HG02678 (cell line): ENCODE data around the gene CHD5.

Experiments
- ATAC-seq: cut with Tn5 transposase; IDR thresholded peaks from one replicate; pipeline ENCODE4 v1.9.1; 2021; ENCODE audit warnings: mild to moderate bottlenecking, moderate library complexity; ENCODE audit not compliant: unreplicated experiment

Gene CHD5

GRCh38 chr1:6157132-6157527 is 23.0 kb downstream of the CHD5 start:
- no peak for ATAC-seq

- ATAC-seq, result no peak
Measured at GRCh38 chr1:6154525-6155319, 25.4 kb downstream of the CHD5 start.

DNA sequence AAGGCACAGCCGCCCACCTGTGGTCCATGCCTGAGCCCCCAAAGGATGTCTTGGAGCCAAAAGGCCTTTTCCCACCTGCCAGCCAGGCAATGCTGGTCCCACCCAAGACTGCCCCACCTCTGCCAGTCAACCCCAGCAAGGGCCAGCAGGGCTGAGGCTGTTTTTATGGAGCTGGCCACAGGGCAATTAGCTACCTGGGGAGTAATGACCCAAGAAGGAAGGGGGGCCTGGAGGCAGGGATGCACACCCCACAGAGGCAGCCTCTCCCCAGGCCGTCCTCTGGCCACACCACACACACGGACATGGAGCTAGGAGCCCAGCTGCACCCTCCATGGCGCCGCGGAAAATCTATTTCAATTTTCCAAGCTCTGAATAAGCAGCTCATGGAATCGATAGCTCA is 27.2 kb downstream of the CHD5 start:
- no peak for ATAC-seq

DNA sequence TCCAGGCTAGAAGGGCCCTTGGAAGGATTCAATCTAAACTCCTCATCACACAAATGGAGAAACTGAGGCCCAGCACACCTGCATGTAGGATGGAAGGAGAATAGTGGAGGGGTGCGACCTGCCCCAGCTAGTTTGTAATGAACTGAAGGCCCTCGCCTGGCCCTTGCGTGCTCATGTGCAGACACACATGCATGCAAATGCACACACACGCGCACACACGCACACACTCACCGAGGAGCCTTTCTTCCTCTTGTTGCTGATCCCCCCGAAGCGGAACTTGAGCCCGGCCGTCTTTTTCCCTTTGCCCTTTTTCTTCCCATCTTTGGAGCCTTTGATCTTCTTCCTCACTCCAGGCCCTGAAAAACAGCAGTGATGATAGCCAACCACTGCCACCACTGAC is 27.9 kb downstream of the CHD5 start:
- ATAC-seq, result no peak

- ATAC-seq, result no peak
Measured at GRCh38 chr1:6151291-6151822, 28.8 kb downstream of the CHD5 start.

GRCh38 chr1:6150006-6150938 is 29.8 kb downstream of the CHD5 start:
- no peak for ATAC-seq

GRCh38 chr1:6149597-6149996 is 30.5 kb downstream of the CHD5 start:
- ATAC-seq, result no peak

- ATAC-seq, result no peak
Measured at GRCh38 chr1:6148497-6149241, 31.5 kb downstream of the CHD5 start.

DNA sequence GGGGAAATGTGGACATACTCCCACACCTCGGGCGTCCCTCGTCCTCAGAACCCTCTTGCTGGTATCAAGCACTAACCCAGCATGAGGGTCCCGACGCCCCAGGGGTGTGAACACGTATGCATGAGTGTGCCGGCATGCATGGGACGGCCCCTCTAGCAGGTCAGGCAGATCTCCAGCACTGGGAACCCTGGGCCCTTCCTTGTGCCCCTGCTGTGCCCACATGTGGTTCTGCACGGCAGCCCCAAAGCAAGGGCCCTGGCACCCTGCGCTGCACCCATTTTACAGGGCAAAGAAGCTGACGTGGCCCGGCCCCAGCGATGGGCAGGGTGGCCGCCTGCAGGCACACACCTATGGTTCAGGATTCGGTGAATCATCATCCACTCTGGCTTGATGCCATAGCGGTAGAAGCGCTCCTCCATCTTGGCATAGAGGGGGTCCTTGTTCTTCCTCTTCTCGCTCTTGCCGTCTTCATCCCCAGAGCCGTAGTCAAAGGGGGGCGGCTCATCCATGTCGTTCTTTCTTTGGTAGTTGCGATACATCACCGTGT is 34.2 kb downstream of the CHD5 start:
- ATAC-seq, result no peak

- no peak for ATAC-seq
Measured at GRCh38 chr1:6145396-6145750, 34.7 kb downstream of the CHD5 start.

GRCh38 chr1:6144647-6145395 is 35.3 kb downstream of the CHD5 start:
- no peak for ATAC-seq

DNA sequence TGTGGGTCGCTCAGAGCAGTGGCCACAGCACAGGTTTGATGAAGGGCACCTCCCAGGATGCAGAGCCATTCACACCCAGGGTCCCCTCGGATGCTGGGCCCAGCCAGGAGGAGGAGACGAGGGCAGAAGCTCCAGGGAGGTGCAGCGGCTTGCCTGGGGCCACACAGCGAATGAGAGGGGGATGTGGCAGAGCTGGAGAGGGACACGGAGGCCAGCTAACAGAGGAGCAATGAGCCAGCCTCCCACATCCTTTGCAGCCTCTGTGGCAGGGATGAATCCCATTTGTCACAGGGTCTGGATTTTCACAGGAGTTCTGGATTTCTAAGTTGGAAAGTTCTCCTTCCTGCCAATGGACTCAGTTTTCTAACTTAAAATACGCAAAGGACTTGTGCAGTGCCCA is 35.9 kb downstream of the CHD5 start:
- no peak for ATAC-seq

- no peak for ATAC-seq
Measured at GRCh38 chr1:6143395-6143794, 36.7 kb downstream of the CHD5 start.

GRCh38 chr1:6142734-6143133 is 37.4 kb downstream of the CHD5 start:
- ATAC-seq, result no peak

GRCh38 chr1:6142036-6142621 is 38.0 kb downstream of the CHD5 start:
- ATAC-seq, result no peak

- no peak for ATAC-seq
Measured at GRCh38 chr1:6141592-6141991, 38.5 kb downstream of the CHD5 start.

DNA sequence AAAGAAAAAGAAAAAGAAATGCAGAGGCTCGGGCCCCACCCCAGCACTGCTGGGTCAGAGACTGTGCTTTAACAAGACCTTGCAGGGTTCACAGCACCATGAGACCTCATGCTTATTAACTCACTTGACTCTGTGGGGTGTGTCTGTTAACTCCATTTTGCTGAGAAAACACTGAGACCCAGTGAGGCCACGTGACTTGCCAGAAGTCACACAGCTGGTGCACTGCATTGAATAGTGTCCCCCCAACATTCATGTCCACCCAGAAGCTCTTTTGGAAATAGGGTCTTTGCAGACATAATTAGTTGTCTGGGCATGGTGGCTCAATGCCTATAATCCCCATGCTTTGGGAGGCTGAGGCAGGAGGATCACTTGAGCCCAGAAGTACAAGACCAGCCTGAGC is 39.7 kb downstream of the CHD5 start:
- ATAC-seq, result no peak

DNA sequence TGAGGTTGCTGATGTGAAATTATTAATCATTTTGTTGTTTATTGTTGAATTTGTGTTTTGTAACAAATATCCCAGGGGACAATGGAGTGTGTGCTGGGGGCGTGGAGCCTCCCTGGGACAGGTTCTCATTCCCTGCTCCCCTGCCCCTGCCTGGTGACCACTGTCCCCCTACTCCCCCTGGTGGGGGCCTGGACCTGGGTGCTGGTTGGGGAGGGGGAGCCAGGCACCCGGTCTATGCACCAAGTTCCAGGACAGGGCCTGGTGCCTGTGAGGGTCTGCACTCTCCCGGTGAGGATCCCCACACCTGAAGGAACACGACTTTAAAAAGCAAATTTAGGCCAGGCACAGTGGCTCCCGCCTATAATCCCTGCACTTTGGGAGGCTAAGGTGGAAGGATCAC is 42.4 kb downstream of the CHD5 start:
- ATAC-seq, result no peak

DNA sequence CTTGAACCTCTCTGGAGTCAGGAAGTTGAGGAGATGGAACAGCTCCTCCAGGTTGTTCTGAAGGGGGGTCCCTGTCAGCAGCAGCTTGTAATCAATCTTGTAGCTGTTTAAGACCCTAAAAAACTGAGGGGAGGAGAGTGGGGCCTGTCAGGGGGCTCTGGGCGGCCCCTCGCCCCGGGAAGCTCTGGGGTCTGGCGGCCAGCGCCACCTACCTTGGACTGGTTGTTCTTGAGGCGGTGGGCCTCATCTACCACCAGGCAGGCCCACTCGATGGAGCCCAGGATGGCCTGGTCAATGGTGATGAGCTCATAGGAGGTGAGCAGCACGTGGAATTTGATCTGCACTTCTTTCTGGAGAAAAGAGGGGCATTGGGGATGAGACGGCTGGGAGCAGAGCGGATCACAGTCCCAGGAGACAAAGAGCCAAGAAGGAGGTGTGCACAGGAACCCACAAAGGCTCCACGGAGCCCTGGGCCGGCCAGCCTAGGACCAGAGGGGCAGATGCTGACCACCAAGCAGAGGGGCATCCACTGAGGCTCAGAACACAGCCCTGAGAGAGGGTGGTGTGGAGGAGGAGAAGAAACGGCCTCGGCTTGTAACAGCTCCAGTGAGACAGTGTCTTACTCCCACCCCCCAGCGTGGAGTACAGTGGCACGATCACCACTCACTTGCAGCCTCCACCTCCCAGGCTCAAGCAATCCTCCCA is 43.5 kb downstream of the CHD5 start:
- no peak for ATAC-seq
